NCI-H1436 treated with DMSO at 0.1 percent for 48 hours (cell line): ENCODE data around the gene ZNF335.
"Not testable (repeated sequence)": the region's sequence is repeated elsewhere in the genome, so short reads cannot be mapped to it uniquely, and the experiment has no call there.

Experiments
- DNase-seq: peaks from one replicate; lab custom pipeline; 2025; lab: John Stamatoyannopoulos, UW

ZNF335 gene

DNA sequence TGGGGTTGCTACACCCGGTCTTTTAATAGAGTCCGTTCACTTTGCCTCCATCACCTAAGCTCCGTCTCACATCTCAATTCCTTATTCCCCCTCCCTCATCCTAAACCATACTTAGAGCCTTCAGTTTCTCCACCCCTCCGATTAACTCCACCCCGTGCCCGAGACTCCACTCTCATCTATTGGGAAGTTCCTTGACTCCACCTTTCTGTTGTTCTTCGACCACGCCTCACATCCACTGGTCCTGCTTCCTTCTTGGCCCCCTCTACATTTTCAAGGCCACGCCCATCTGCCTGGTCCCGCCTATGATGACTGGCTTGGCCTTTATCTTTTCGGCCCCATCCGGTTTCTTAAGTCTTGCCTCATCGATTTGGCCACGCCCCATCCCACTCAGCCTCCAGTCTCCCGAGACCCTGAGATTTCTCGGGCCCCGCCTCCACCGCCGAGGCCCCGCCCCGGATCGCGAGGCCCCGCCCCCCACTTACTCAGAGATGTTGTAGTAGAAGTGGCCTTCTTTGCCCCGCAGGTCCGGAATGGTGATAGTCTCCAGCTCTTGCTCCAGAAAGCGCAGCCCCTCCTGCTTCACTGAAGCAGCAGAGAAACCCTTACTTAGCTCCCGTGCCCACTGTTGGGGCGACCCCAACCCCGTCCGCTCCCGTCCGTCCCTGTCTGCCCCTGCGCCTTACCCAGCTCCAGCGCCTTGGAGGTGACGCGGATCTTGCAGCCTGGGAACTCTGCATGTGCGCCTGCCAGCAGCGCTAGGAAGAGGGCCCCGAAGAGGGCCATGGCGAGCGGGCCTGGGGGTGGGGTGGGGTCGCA lies 61.1 kb downstream of the ZNF335 start:
- peak; percentile 95 for DNase-seq

DNA sequence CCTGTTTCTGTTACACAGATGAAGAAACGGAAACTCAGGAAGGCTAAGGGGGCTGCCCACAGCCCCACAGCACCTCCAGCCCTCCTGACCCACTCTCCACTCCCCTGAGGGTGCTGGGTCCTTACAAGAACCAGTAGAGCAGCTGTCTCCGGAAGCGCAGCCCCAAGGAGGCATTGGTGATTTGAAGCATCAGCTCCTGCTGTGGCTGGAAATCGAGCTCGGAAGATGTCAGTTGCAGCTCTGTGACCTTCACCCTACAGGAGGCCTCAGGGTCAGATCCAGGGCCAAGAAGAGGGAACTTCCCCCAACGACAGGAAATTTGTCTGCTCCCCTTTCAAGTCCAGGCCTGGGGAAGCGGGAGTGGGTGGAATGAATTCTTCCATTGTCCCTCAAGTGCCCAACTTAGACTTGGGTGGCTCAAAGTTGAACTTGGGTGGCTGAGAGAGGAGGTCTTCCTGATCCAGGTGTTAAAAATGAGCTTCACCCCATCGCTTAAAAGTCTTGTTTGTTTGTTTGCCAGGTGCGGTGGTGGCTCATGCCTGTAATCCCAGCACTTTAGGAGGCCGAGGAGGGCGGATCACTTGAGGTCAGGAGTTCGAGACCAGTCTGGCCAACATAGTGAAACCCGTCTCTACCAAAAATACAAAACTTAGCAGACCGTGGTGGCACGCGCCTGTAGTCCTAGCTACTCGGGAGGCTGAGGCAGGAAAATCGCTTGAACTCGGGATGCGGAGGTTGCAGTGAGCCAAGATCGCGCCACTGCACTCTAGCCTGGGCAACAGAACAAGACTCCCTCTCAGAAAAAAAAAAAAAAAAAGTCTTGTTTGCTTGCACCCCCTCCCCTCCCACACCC lies 62.0 kb downstream of the ZNF335 start:
- no peak for DNase-seq

- no peak for DNase-seq
Observed at GRCh38 chr20:45909336-45909808, 62.6 kb downstream of the ZNF335 start.

- DNase-seq, result no peak
Observed at GRCh38 chr20:45908084-45908483, 63.9 kb downstream of the ZNF335 start.

DNA sequence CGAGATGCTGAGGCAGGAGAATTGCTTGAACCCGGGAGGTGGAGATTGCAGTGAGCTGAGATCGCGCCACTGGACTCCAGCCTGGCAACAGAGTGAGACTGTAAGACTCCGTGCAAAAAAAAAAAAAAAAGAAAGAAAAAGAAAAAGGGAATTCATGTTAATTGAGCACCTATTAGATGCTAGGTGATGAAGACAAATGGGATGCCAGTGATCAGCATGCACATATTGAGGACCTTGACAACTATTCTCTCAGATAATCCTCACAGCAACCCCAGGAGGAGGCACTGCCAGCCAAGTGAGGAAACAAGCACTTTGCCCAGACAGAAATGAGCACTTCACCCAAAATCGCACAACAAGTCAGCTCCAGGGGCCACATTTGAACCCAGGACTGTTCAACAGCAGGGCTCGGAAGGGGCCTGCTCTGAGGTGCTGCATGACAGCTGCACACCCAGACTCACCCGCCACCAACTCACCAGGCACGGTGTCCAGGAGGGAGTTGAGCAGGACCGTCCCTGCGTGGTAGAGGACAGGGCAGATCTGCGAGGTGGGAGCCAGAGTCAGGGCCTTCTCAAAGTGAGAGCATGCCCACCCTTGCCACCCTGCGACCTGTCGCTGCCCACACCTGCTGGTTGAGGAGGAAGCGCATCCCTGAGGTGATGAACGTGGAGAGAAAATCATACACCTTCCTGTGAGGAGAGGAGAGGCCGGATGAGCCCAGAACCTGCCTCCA lies 64.6 kb downstream of the ZNF335 start:
- no peak for DNase-seq

DNA sequence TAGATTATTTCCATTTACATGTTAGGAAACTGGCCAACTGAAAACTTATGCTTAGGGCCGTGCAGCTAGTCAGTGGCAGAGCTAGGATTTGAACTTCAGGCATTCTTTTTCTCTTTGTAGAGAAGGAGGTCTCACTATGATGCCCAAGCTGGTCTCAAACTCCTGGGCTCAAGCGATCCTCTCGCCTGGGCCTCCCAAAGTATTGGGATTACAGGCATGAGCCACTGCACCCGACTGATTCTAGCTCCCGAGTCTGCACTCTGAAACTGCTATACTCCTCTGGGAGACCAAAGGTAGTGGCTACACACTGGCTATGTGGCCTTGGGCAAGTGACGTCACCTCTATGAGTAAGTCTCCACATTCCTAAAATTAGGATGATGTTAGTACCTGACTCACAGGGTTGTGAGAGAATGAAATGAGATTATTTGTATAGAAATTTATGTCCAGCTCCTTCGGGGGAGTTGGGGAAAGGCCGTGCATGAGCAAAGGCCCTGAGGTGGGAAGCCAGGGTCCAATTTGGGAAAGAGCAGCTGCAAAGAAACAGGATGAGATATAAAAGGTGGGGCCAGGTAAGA lies 66.4 kb downstream of the ZNF335 start:
- no peak for DNase-seq

DNA sequence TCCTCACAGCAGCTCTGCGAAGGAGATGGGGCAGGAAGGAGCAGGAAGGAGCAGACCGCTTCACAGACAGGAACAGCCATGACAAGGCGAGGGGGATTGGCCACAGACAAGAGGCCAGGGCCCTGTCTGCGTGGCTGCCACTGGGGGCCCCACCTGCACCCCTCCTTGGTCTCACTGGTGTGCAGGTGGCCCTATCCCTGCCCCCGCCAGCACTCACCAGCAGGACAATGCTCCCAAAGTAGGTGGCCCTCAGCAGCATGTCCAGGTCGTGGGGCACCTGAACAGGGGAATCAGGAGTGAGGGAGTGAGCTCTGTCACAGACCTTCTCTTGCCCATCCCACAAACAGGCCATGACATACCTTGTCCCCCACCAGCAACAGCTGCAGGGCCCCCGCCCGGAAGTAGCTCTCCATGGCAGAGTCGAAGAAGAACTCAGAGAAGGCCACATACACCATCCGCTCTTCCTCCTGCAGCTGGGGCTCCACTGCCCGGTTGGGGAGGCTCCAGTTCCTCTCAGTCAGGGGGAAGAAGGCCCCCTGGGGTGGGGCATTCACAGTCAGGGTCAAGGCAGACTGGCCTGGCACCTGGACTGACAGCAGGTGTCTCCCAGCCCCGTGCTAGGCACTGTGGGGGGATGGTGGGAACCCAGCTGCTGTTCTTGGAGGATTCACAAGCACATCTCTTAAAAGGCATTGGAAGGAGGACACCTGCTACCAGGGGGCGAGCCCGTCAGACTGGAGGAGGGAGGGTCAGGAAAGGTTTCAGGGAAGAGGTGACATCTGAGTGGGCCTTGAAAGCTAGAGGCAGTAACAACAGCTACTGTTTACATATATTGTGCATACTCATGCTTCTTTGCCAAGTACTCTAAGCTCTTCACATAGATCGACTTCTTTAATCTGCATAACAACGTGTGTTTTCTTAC lies 67.2 kb downstream of the ZNF335 start:
- DNase-seq, result no peak

GRCh38 chr20:45902199-45902701 lies 69.8 kb downstream of the ZNF335 start:
- DNase-seq, result no peak

DNA sequence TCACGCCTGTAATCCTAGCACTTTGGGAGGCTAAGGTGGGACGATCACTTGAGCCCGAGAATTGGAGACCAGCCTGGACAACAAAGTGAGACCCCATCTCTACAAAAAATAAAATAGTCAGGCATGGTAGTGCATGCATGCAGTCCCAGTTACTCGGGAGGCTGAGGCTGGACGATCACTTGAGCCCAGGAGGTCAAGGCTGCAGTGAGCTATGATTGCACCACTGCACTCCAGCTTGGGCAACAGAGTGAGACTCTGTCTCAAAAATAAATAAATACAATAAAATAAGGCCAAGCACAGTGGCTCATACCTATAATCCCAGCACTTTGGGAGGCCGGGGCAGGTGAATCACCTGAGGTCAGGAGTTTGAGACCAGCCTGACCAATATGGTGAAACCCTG lies 70.7 kb downstream of the ZNF335 start:
- DNase-seq, result not testable (repeated sequence)

GRCh38 chr20:45899046-45899835 lies 72.8 kb downstream of the ZNF335 start:
- no peak for DNase-seq
